ENCODE results near the gene CRIP3.

The CRIP3 gene

GRCh38 chr6:43328528-43328927 is 19.9 kb upstream of the CRIP3 start (continued):
- TF ChIP-seq ZNF18 (tag by site-specific recombination; IDR thresholded peaks at IDR 0.05): no peak
- TF ChIP-seq ZNF211 (tag by site-specific recombination; IDR thresholded peaks at IDR 0.05; ENCODE audit: low read depth): no peak
- TF ChIP-seq TCF7L2 (IDR thresholded peaks at IDR 0.05; ENCODE audit: borderline replicate concordance, low read depth, low read length): no peak
- TF ChIP-seq ZNF148 (tag by site-specific recombination; IDR thresholded peaks at IDR 0.05; ENCODE audit: borderline replicate concordance): no peak
- no peak for TF ChIP-seq ZNF248 (tag by site-specific recombination; IDR thresholded peaks at IDR 0.05)
- no peak for TF ChIP-seq ZNF221 (tag by site-specific recombination; IDR thresholded peaks at IDR 0.05; ENCODE audit: borderline replicate concordance)
- no peak for TF ChIP-seq ZNF654 (tag by site-specific recombination; IDR thresholded peaks at IDR 0.05; ENCODE audit: low read depth)

- Histone ChIP-seq H3K9me3 (ENCODE audit: control insufficient read depth, insufficient read depth, low read depth, low read length) (no peaks in the 10 kb centered on the region), H3K4me1 (ENCODE audit: control insufficient read depth, insufficient read depth, low read length) (peaks cover 4% of the 10 kb centered on the region; the same call in 1 of the 2 replicates), H3K36me3 (ENCODE audit: control insufficient read depth in 2 of 2, insufficient read depth in 1 of 2, low read length in 2 of 2) (no peaks in the 10 kb centered on the region), H3K27ac (ENCODE audit: extremely low read depth, low read depth, low read length) (no peak overlapping the region), H3K4me3 (ENCODE audit: low read depth, low read length) (no peak overlapping the region)
- TF ChIP-seq ZNF530 (tag by site-specific recombination; IDR thresholded peaks at IDR 0.05; ENCODE audit: low read depth) (no peak), ZNF514 (tag by site-specific recombination; IDR thresholded peaks at IDR 0.05) (no peak), MZF1 (tag by site-specific recombination; IDR thresholded peaks at IDR 0.05; ENCODE audit: borderline replicate concordance) (no peak), ZNF548 (tag by site-specific recombination; IDR thresholded peaks at IDR 0.05) (no peak), ZSCAN16 (tag by site-specific recombination; IDR thresholded peaks at IDR 0.05) (no peak)
- ChIA-PET CTCF (interaction anchor here (0.6 to 1.1 kb wide), 4 partner anchors 8 to 181 kb away, joined by 3 to 7 read pairs (median 3); partner anchors contain the start of gene DNPH1), POLR2A (no interaction called here)
These were observed 17.2 kb upstream of the CRIP3 start for GRCh38 chr6:43325876-43326275.

GRCh38 chr6:43318011-43318410 is 9.4 kb upstream of the CRIP3 start:
- no peak for TF ChIP-seq ZNF114 (tag by site-specific recombination; IDR thresholded peaks at IDR 0.05)
- TF ChIP-seq KLF10 (tag by site-specific recombination; IDR thresholded peaks at IDR 0.05): no peak
- no peak for TF ChIP-seq ZNF391 (tag by site-specific recombination; IDR thresholded peaks at IDR 0.05; ENCODE audit: borderline replicate concordance, low read depth)
- no peak for TF ChIP-seq ZNF350 (tag by site-specific recombination; IDR thresholded peaks at IDR 0.05)
- TF ChIP-seq YY2 (tag by site-specific recombination; IDR thresholded peaks at IDR 0.05): no peak
- no peak for TF ChIP-seq ZNF610 (tag by site-specific recombination; IDR thresholded peaks at IDR 0.05; ENCODE audit: borderline replicate concordance)
- no peak for TF ChIP-seq TRIM28 (IDR thresholded peaks at IDR 0.05; ENCODE audit: borderline replicate concordance, low read length)
- TF ChIP-seq ZNF830 (tag by site-specific recombination; IDR thresholded peaks at IDR 0.05; ENCODE audit: low read depth): no peak
- TF ChIP-seq ZNF558 (tag by site-specific recombination; IDR thresholded peaks at IDR 0.05): no peak
- TF ChIP-seq PRDM6 (tag by site-specific recombination; IDR thresholded peaks at IDR 0.05): no peak
- no peak overlapping the region for H3K4me3 ChIP-seq (ENCODE audit: low read depth, low read length)
- no peaks in the 10 kb centered on the region for H3K36me3 ChIP-seq (ENCODE audit: control insufficient read depth in 2 of 2, insufficient read depth in 1 of 2, low read length in 2 of 2)
- CTCF ChIA-PET: interaction anchor here (0.6 to 1.9 kb wide), 8 partner anchors 11 to 354 kb away, joined by 3 to 8 read pairs (median 4); partner anchors contain the start of gene DNPH1
- H3K9me3 ChIP-seq (ENCODE audit: control insufficient read depth, insufficient read depth, low read depth, low read length): no peaks in the 10 kb centered on the region
- no peak overlapping the region for H3K27ac ChIP-seq (ENCODE audit: extremely low read depth, low read depth, low read length)
- H3K4me1 ChIP-seq (ENCODE audit: control insufficient read depth, insufficient read depth, low read length): peaks cover 4% of the 10 kb centered on the region; the same call in 1 of the 2 replicates
- POLR2A ChIA-PET: interaction anchor here (0.5 kb wide), 1 partner anchor 26 kb away, joined by 4 read pairs; no protein-coding TSS in a partner anchor
